MM.1S (cell line): ENCODE results near the gene PLAAT2.

Source experiments
- DNase-seq: peaks from one replicate; pipeline ENCODE4 v3.0.0-alpha.2; 2015
- H2AFZ ChIP-seq: fragments of 300-600 bp; sonication (generic); 2 replicates; pipeline ENCODE4 v1.6.0; 2016; ENCODE audit warnings: antibody characterized with exemption, low read length
- H3F3A ChIP-seq: fragments of 300-600 bp; sonication (generic); 2 replicates; pipeline ENCODE4 v1.6.1; 2016; ENCODE audit warnings: mild to moderate bottlenecking, antibody characterized with exemption, low read length, moderate library complexity, mixed read lengths; ENCODE audit not compliant: insufficient read depth
- H3K27ac ChIP-seq: fragments of 300-600 bp; sonication (generic); 2 replicates; pipeline ENCODE4 v1.5.1; 2016; ENCODE audit warnings: mild to moderate bottlenecking, low read length
- H3K27me3 ChIP-seq: fragments of 300-600 bp; sonication (generic); replicated peaks from 2 replicates; pipeline ENCODE4 v1.6.0; 2016; ENCODE audit warnings: low read length; ENCODE audit not compliant: insufficient read depth
- H3K36me3 ChIP-seq: fragments of 300-600 bp; sonication (generic); replicated peaks from 2 replicates; pipeline ENCODE4 v1.6.1; 2016; ENCODE audit warnings: mild to moderate bottlenecking, low read length, mixed read lengths; ENCODE audit not compliant: insufficient read depth
- H3K4me1 ChIP-seq: fragments of 300-600 bp; sonication (generic); 2 replicates; pipeline ENCODE4 v1.6.1; 2016; ENCODE audit warnings: low read length, mixed read lengths
- H3K4me2 ChIP-seq: fragments of 300-600 bp; sonication (generic); 2 replicates; pipeline ENCODE4 v1.6.0; 2016; ENCODE audit warnings: low read depth, low read length
- H3K4me3 ChIP-seq: fragments of 300-600 bp; sonication (generic); 2 replicates; pipeline ENCODE4 v1.5.1; 2016; ENCODE audit warnings: low read length, mixed read lengths
- H3K79me2 ChIP-seq: fragments of 300-600 bp; sonication (generic); 2 replicates; pipeline ENCODE4 v1.6.1; 2016; ENCODE audit warnings: mixed run types, low read length, mixed read lengths
- H3K9ac ChIP-seq: fragments of 300-600 bp; sonication (generic); 2 replicates; pipeline ENCODE4 v1.6.1; 2016; ENCODE audit warnings: low read length, mixed read lengths
- H3K9me2 ChIP-seq: fragments of 300-600 bp; sonication (generic); replicated peaks from 2 replicates; pipeline ENCODE4 v1.6.1; 2016; ENCODE audit warnings: mild to moderate bottlenecking, low read length, mixed read lengths; ENCODE audit not compliant: insufficient read depth
- H3K9me3 ChIP-seq: fragments of 300-600 bp; sonication (generic); replicated peaks from 2 replicates; pipeline ENCODE4 v1.6.1; 2016; ENCODE audit warnings: mild to moderate bottlenecking, low read length, mixed read lengths; ENCODE audit not compliant: insufficient read depth
- H4K20me1 ChIP-seq: fragments of 300-600 bp; sonication (generic); 2 replicates; pipeline ENCODE4 v1.6.1; 2016; ENCODE audit warnings: mild to moderate bottlenecking, low read length, moderate library complexity, mixed read lengths; ENCODE audit not compliant: insufficient read depth
- EZH2 ChIP-seq: fragments of 300-600 bp; sonication (generic); optimal IDR thresholded peaks from 2 replicates; pipeline ENCODE3; 2017; ENCODE audit warnings: low read depth, mild to moderate bottlenecking, antibody characterized with exemption, low read length, mixed read lengths
- EZH2phosphoT487 ChIP-seq: fragments of 300-600 bp; sonication (generic); IDR thresholded peaks from 2 replicates; pipeline ENCODE4 v1.6.1; 2018; ENCODE audit warnings: antibody characterized with exemption, low read length
- TF ChIP-seq, protein P1 (sequence below): fragments of 300-600 bp; sonication (generic); IDR thresholded peaks from 2 replicates; pipeline ENCODE4 v1.5.1; 2016; ENCODE audit warnings: antibody characterized with exemption, low read length, mixed read lengths

The PLAAT2 gene

DNA sequence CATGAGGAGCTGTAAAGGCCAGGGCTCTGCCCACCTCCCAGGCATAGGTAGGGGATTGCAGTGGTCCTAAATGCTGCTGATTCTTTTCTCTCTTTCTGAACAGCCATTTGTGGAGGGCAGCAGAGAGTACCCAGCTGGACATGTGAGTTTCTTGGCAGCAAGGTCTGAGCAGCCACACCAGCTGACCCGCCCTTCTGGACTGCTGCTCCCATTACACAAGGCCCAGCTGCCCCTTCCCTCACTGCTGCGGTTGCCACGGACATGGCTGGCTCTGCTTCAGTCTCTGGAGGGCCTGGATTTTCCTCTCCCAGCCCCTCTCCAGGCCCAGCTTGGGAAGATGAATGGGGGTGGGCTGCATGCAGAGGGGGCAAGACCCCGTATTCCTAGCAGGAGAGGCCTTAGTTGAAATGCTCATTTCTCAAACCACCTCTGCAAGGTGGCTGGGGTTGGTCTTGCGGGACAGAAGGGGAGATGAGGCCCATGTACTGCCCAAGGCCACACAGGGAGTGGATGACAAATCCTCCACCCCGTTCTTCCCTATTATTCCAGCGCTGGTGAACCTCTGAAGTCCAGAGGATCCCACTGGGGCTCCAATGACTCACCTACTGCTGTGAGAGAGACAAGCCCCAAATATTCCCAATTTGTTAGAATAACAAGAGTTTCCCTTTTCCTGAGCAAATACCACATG lies 52.7 kb downstream of the PLAAT2 start:
- TF ChIP-seq EZH2, result no peak
- TF ChIP-seq, protein P1, sequence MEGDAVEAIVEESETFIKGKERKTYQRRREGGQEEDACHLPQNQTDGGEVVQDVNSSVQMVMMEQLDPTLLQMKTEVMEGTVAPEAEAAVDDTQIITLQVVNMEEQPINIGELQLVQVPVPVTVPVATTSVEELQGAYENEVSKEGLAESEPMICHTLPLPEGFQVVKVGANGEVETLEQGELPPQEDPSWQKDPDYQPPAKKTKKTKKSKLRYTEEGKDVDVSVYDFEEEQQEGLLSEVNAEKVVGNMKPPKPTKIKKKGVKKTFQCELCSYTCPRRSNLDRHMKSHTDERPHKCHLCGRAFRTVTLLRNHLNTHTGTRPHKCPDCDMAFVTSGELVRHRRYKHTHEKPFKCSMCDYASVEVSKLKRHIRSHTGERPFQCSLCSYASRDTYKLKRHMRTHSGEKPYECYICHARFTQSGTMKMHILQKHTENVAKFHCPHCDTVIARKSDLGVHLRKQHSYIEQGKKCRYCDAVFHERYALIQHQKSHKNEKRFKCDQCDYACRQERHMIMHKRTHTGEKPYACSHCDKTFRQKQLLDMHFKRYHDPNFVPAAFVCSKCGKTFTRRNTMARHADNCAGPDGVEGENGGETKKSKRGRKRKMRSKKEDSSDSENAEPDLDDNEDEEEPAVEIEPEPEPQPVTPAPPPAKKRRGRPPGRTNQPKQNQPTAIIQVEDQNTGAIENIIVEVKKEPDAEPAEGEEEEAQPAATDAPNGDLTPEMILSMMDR, result no peak
- no peak for TF ChIP-seq EZH2phosphoT487
- Histone ChIP-seq H3K36me3 (no peaks in the 10 kb centered on the region), H3K4me2 (no peak overlapping the region), H3K27me3 (no peaks in the 10 kb centered on the region), H2AFZ (no peak overlapping the region), H3K9ac (no peak overlapping the region), H3K27ac (no peak overlapping the region), H3K4me3 (no peak overlapping the region), H3K4me1 (no peaks in the 10 kb centered on the region), H3K79me2 (no peaks in the 10 kb centered on the region), H3K9me2 (no peaks in the 10 kb centered on the region), H3K9me3 (no peaks in the 10 kb centered on the region), H4K20me1 (no peaks in the 10 kb centered on the region), H3F3A (no peaks in the 10 kb centered on the region)
- no peak for DNase-seq

DNA sequence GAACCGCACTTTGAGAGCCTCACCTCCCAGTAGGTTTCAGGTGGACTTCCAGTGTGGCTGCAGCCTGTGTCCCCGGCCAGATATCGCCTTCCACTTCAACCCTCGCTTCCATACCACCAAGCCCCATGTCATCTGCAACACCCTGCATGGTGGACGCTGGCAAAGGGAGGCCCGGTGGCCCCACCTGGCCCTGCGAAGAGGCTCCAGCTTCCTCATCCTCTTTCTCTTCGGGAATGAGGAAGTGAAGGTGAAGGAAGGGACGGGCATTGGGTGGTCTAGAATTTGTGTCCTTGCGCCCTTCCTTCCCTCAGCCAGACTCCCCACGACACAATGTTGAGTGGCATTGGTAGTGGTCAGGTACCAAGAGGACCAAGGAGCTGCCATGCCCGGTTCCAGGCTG lies 54.4 kb downstream of the PLAAT2 start:
- Histone ChIP-seq H2AFZ (no peak overlapping the region), H3K4me3 (no peak overlapping the region), H3K4me1 (no peaks in the 10 kb centered on the region), H3K9me2 (no peaks in the 10 kb centered on the region), H3F3A (no peaks in the 10 kb centered on the region), H3K4me2 (no peak overlapping the region), H3K36me3 (no peaks in the 10 kb centered on the region), H4K20me1 (no peaks in the 10 kb centered on the region), H3K27ac (no peak overlapping the region), H3K27me3 (no peaks in the 10 kb centered on the region), H3K9ac (no peak overlapping the region), H3K9me3 (no peaks in the 10 kb centered on the region), H3K79me2 (no peaks in the 10 kb centered on the region)
- TF ChIP-seq, protein P1, result no peak
- TF ChIP-seq EZH2, result no peak
- no peak for TF ChIP-seq EZH2phosphoT487
- no peak for DNase-seq

DNA sequence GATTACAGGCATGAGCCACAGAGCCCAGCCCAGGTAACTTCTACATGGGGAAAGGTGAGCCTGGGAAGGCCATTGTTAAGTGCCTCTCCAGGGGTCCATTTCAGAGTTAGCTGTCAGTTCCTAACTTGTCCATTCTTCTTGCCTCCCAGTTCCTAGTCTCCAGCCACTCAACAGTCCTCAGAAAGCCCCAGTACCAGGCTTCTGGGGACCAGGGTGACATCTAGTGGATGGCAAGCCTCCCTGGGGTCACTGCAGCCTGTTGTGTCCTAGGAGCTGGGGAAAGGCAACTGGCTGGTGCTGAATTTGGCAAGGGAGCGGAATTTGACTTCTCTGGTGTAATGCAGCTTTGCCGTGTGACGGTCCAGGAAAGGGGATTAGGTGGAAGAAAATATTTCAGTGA lies 55.2 kb downstream of the PLAAT2 start:
- H3F3A ChIP-seq, result no peaks in the 10 kb centered on the region
- H3K27me3 ChIP-seq, result no peaks in the 10 kb centered on the region
- H3K9me2 ChIP-seq, result no peaks in the 10 kb centered on the region
- no peak for TF ChIP-seq EZH2phosphoT487
- TF ChIP-seq, protein P1, result peak; percentile 47
- peak; percentile 37 for DNase-seq
- H3K4me3 ChIP-seq, result no peak overlapping the region
- H3K79me2 ChIP-seq, result no peaks in the 10 kb centered on the region
- no peaks in the 10 kb centered on the region for H3K9me3 ChIP-seq
- H3K4me1 ChIP-seq, result no peaks in the 10 kb centered on the region
- H3K36me3 ChIP-seq, result no peaks in the 10 kb centered on the region
- H3K27ac ChIP-seq, result no peak overlapping the region
- H3K4me2 ChIP-seq, result no peak overlapping the region
- no peak overlapping the region for H2AFZ ChIP-seq
- no peak overlapping the region for H3K9ac ChIP-seq
- H4K20me1 ChIP-seq, result no peaks in the 10 kb centered on the region
